GM21825 (cell line): Measurements from ENCODE around the gene ADAMTS17.

Experiments used
- ATAC-seq: cut with Tn5 transposase; IDR thresholded peaks from one replicate; pipeline ENCODE4 v1.9.1; 2021; ENCODE audit warnings: mild to moderate bottlenecking, moderate library complexity; ENCODE audit not compliant: unreplicated experiment

ADAMTS17 gene

GRCh38 chr15:100005715-100006114 lies 336.1 kb downstream of the ADAMTS17 start:
- ATAC-seq, result no peak

GRCh38 chr15:100005013-100005412 lies 336.8 kb downstream of the ADAMTS17 start:
- ATAC-seq, result no peak

DNA sequence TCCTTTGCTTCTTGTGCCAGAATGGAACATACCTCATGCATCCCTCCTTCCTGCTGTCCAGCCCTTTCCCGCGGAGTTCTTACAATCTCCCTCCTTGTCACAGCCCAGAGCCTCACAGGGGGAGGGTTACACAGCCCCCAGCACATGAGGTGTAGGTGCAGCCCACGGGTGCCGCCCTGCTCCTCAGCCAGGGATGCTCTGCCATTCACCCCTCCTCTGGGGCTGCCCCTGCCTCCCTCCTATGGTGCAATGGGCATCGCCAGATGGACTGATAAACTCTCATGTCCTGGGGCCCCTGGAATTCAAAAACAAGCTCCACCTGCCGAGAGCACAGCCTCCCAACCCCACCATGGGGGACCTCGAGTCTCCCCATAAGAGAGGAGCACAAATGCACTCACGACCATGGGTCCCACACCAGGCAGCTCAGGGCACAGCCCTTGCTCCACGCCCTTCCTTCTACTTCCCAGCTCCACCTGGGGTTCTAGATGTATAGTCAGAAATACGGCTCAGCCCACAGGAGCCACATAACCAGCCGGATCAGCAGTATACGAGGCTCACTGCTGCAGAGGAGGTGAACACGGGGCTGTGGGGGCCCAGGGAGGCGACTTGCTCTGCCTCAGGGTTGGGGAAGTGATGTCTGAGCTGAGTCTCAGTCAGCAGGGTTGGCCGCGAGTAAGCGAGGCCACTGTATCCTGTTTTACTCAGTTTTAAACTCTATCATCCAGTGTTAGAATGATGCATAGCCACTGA lies 338.8 kb downstream of the ADAMTS17 start:
- ATAC-seq, result no peak

DNA sequence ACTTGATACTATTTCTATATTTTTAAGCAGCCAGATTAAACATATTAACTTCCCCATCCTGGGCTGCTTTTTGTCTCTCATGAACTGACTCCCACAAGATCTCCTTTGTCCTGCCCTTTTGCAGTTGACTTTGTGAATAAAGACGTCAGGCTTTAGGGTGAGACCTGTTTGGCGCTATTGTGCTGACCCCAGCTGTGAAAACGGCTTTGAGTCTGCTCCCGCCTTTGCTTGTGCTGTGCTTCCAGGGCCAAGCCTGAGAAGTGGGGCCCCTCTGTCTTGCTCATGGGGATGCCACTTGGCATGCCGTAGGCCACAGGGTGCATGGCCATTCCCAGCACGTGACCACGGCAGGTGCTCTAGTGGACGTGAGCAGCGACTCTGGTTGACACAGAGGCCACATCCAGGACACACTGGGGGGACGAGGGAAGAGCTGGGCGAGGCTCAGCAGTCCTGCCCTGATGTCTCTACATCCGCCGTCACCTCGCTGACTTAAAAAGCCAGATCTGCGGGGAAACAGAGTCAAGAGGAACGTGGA lies 339.6 kb downstream of the ADAMTS17 start:
- no peak for ATAC-seq

DNA sequence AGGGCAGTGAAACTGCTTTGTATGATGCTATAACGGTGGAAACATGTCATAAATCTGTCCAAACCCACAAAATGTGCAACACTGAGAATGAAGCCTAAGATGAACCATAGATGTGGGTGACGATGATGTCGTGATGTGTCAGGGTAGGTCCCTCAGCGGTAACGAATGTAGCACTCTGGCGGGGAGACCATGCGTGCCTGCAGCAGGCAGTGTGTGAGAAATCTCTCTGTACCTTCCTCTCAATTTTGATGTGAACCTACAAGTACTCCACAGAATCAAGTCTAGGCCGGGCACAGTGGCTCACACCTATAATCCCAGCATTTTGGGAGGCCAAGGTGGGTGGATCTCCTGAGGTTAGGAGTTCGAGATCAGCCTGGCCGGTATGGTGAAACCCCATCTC lies 340.4 kb downstream of the ADAMTS17 start:
- no peak for ATAC-seq

GRCh38 chr15:99999282-100000070 lies 342.3 kb downstream of the ADAMTS17 start:
- no peak for ATAC-seq

GRCh38 chr15:99998661-99999101 lies 343.1 kb downstream of the ADAMTS17 start:
- no peak for ATAC-seq

DNA sequence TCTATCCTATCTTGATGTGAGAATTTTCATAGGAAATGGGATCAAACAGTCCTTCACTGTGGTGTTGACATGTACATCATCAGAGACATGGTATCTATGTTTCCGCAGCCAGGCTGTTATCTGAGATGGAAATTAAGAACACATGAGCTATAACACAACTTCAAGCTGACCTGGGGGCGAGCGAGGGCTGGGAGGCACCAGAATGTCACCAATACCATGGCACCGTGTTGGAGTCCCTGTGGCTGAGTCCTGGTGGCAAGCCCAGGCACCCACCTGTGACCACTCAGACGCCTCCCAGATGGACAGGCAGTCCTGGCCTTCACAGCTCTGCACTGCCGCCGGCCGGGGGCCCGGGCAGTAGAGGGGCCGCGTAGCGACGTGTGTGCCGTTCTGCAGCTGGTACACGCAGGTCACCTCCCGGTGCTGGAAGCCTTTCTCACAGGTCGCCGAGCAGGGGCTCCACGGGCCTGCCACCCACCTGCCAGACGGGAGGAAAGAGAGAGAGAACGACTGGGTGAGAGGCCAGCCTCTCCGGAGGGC lies 344.6 kb downstream of the ADAMTS17 start:
- no peak for ATAC-seq

- no peak for ATAC-seq
These were observed 345.1 kb downstream of the ADAMTS17 start for GRCh38 chr15:99996660-99997059.

DNA sequence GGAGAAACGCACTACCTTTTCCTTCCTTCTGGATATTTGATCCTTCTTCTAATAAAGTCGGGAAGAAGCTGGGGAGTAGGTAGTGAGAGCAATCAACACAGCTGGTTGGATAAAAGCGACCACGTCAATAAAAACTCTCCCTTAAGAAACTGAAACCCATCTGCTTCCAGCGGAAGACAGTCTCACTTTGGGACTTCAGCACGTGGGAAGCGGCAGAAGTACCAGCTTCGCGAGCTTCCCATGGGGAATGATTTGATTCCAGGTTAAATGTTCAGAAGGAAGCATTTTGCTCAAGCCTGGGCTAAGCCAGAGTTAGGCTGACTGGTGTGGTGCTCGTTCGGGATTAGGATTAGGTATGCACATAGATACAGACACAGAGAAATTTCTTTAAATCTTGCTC lies 346.2 kb downstream of the ADAMTS17 start:
- ATAC-seq, result no peak

GRCh38 chr15:99994849-99995248 lies 346.9 kb downstream of the ADAMTS17 start:
- ATAC-seq, result no peak

DNA sequence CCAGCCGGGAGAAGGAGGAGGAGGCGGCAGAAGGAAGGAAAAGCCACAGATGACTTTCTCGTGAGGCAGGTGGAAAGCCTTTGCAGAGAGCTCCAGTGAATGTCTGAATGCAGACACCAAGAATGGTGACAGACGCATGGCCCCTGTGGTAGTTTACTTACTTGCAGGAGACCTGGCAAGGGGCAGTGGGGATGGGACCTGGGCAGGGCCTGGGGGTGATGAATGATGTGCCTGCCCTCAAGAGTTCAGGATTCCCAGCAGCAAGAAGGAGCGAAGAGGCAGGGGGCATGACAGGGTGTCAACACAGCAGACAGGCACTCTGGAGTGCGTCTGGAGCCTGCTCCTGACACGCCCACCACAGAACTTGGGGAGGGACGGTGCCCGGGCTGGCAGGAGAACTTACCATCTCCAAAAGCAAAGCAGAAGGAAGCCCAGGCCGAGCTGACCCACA lies 348.1 kb downstream of the ADAMTS17 start:
- ATAC-seq, result no peak

GRCh38 chr15:99993262-99993661 lies 348.5 kb downstream of the ADAMTS17 start:
- no peak for ATAC-seq

DNA sequence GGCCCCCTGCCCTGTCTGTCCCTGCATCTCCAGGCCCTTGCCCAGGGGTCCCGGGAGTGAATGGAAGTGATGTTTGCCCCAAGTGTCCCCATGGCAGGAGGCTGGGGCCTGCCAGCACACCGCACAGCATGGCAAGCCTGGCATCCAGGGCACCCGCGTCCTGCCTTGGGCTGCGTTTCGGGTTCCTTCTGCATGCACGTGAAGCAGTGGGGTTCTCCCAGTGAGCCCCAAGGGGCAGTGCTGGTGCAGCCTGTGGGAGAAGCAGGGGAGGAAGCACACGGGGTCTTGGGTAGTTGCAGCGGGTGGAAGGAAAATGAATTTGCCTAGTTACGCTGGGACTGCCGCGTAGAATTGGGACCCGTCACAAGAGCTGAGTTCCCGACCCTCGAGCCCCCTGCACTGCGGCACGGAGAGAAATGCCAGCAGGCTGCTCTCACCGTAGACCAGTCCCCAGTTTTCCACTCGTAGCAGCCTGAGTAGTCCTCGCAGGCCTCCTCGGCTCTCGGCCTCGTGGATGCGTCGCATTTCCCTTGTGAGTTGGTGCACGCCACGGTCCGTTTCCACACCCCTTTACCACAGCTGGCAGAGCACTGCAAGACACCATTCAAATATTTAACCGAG lies 349.1 kb downstream of the ADAMTS17 start:
- ATAC-seq, result no peak

GRCh38 chr15:99989095-99989494 lies 352.7 kb downstream of the ADAMTS17 start:
- ATAC-seq, result no peak

GRCh38 chr15:99987701-99988100 lies 354.1 kb downstream of the ADAMTS17 start:
- no peak for ATAC-seq

DNA sequence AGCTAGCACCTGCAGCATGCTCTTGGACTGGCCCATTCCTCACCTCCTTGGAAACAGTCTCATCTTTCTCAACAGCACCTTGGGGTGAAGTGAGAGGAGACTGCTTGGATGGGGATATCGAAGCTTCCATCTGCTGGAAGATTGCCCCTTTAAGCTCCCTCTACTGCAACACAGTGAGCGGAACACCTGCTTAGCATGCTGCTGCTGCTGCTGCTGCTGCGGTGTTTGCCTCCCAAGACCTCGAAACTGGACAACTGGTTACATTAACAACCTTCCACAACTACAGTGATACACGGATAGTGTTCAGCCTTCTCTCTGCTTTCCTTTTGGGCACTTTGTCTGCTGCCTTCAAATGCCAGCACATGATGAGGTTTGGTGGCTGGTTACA lies 354.7 kb downstream of the ADAMTS17 start:
- no peak for ATAC-seq

DNA sequence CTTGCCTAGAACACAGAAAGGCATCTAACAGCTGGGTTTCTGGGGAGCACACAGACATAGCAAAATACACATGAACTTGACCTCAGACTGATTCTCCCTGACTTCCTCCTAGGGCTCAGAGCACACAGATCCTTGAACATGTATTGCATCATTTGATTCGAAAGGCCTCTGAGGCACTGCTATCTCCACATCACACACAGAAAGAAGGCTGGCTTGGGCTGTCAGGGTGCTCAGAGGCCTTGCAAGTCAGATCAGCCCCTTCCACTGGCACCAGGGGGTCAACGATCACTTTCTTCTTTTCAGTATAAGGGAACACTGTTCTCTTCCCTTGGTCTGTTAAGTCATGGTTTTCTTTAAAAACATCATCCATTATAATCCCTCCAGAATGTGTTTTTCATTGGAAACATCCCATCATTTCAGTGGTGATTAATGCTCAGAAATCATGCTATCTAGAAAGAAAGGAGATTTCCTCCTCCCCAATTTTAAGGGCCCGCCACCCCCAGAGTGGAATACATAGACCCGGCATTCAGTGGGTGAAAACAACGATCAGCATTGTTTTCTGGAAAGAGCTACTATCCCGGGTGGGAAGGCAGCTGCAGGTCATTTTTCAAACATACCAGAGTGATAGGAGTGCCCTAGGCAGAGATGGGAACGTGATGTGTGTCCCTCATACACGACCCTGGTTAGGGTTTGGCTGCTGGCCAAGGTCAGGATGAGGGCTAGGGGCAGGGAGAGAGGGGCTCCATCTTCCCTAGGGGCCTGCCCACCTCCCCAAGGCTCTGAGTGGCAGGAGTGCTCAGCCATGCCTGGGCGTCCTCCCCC lies 355.3 kb downstream of the ADAMTS17 start:
- ATAC-seq, result no peak

DNA sequence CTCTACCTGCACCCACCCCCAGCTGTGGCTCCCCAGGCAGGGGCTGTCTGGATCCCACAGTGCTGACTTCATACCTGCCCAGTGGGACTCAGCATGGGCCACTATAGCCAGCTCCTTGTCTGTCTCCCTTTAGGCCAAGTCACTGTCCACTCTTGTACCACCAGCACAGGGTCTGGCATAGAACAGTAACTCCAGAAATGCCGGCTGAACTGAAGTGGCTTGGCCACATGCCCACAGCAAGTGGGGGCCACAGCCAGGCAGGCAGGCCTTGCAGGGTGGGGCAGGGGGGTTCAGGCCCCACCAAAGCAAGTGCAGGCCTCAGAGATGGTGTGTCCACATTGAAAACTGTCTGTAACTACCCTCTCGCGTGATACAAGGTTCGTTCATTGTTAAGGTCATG lies 355.9 kb downstream of the ADAMTS17 start:
- no peak for ATAC-seq

DNA sequence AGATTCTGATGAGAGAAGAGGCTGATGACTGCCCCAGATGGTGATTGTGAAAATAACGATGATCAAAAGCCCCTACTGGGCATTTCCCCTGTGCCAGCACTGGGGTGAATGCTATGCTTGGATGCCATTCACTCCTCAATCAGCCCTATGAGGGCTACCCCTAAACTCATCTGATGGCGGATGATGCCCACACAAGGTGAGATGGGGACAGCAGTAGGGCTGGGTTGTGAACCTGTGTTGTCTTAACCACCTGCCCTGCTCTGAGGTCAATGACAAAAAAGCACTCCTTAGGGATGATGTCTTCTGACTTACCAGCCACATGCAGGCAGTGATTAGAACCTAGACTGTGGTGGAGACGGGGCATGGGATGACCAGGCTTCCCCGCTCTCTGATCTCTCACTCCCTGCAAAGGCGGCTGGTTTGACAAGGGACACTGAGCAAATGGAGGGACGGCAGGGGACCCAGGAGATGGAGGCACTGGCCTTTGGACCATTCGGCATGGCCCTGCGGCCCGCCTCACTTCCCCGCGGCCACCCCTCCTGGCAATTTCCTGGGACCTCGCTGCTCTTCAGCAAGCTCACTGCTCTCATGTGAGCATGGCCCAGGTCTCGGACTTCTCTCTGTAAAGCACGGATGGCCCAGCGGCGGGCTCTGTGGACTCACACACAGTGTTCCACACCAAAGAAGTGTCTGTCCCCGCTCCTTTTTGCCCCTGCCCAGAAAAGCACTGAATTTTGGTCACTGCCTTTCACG lies 357.1 kb downstream of the ADAMTS17 start:
- ATAC-seq, result no peak
